HPDE6-E6E7 (cell line): ENCODE results near the gene ANKRD13D.
"Not testable (repeated sequence)": the region's sequence is repeated elsewhere in the genome, so short reads cannot be mapped to it uniquely, and the experiment has no call there.

Experiments used
- DNase-seq: peaks from one replicate; pipeline ENCODE4 v3.0.0; 2011; ENCODE audit warnings: missing footprints; ENCODE audit errors: extremely low spot score

The ANKRD13D gene

GRCh38 chr11:67317205-67317887, 28.2 kb downstream of the ANKRD13D start:
- peak; percentile 94 for DNase-seq

DNA sequence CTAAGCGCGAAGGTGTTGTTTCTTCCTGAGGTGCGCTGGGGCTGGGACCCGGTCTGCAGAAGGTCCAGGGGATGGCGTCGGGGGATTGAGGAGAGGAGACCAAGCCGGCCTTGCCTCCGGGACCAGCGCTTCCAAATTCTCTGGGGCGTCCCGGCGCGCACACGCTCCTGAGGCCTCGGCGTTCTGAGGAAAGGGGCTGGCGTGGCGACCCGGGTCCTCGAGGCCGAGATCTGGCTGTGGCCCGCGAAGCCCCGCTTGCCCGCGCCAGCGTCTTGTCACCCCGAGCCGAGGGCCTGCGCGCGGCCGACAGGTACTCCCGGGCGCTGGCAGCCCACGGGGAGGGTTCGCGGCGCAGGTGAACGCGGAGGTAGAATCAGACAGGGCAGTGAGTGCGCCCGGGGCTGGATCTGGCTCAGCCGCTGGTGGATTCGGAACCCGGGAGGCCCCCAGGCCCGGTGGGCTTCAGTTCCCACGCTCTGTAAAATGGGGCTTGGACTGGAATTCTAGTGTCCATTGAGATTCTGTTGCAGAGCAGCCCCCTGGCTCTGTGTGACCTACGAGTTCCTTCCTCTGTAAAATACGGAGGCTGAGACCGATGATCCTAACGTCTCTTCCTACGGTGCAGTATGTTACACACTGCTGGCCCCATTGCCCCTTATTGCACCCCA, 28.9 kb downstream of the ANKRD13D start:
- no peak for DNase-seq

- DNase-seq: not testable (repeated sequence)
These were observed 29.8 kb downstream of the ANKRD13D start for GRCh38 chr11:67318876-67319275.

GRCh38 chr11:67320011-67320410, 30.9 kb downstream of the ANKRD13D start:
- no peak for DNase-seq

- no peak for DNase-seq
These were observed 31.6 kb downstream of the ANKRD13D start for GRCh38 chr11:67320691-67321090.

DNA sequence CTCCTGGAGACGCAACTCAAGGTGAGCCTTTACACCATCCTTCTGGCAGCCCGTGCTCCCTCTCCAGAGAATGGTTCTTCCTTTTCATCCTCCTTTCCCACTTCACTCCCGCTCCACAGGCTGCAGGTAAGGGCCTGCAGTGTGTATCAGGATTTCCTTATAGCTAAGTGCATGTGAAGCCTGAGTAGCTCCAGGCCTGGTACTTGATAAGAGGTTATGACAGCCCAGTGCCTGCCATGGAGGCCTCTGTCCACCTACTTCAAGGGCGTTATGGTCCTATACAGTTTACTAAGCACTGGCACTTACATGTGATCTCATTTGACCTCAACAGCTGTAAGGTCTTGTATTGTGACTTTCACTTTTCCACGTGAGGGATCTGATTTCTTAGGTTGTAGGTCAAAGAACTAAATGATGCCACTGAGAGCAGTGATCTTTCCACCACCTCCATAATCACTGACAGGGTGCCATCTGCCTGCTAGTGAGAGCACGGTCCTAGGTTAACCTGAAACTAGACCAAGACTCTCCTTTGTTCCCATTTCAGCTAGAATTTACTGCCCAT, 32.3 kb downstream of the ANKRD13D start:
- DNase-seq: no peak

- DNase-seq: no peak
These were observed 32.9 kb downstream of the ANKRD13D start for GRCh38 chr11:67322049-67322448.

GRCh38 chr11:67323526-67323925, 34.4 kb downstream of the ANKRD13D start:
- DNase-seq: no peak

DNA sequence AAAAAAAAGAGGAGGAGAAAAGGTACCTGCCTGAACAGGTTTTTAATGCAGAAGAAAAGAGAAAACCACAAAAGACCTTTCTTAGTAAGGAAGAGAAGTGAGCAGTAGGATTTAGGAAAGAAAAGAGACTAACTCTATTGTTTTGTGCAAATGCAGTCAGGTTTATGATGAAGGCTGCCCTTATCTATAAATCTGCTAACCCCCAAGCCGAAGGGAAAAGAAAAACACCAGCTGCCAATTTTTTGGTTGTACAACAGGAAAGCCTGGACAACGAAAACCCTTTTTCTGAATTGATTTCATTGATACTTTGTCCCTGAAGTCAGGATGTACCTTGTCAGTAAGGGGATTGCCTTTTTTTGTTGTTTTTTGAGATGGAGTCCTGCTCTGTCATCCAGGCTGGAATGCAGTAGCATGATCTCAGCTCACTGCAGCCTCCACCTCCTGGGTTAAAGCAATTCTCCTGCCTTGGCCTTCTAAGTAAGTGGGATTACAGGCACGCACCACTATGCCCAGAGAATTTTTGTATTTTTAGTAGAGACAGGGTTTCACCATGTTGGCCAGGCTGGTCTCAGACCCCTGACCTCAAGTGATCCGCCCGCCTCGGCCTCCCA, 43.1 kb downstream of the ANKRD13D start:
- no peak for DNase-seq

DNA sequence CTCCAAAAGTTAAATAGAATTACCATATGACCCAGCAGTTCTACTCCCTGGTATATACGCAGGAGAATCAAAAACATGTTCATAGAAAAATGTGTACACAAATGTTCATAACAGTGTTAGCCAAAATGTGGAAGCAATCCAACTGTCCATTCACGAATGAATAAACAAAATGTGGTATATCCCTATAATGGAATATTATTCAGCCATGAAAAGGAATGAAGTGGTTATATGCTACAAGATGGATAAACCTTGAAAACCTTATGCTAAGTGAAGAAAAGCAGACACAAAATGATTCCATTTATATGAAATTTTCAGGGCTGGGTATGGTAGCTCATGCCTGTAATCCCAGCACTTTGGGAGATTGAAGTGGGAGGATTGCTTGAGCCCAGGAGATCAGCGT, 48.2 kb downstream of the ANKRD13D start:
- DNase-seq: no peak

- no peak for DNase-seq
These were observed 55.2 kb downstream of the ANKRD13D start for GRCh38 chr11:67344264-67344663.

DNA sequence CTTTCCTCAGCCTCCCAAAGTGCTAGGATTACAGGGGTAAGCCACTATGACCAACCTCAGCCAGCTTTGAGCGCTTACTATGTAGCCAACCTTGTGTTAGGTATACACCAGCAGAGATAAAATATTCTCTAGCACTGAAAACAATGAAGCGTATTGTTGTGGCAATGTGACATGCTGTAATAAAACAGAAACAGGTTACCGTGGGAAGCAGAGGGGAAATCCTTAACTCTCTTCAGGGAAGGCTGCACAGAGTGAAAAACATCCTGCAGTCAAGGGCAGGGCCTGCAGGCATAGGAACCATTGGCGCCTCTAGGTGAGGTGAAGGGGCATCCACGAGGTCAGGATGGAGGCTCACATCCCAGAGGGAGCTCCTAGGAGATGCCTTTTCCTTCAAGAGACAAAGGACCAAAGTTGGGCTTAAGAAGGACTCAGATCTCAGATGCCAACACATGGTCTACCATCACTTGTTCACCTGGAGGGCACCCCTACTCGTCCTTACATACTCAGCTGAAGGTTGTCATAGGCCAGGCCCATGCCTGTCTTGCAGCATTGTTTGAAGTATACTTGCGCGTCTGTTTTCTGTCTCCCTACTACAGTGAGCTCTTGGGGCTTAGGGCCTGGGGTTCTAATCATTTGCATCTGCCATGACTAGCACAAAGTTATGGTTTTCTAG, 56.3 kb downstream of the ANKRD13D start:
- DNase-seq: no peak

- DNase-seq: peak; percentile 83
These were observed 57.1 kb downstream of the ANKRD13D start for GRCh38 chr11:67345920-67346819.

DNA sequence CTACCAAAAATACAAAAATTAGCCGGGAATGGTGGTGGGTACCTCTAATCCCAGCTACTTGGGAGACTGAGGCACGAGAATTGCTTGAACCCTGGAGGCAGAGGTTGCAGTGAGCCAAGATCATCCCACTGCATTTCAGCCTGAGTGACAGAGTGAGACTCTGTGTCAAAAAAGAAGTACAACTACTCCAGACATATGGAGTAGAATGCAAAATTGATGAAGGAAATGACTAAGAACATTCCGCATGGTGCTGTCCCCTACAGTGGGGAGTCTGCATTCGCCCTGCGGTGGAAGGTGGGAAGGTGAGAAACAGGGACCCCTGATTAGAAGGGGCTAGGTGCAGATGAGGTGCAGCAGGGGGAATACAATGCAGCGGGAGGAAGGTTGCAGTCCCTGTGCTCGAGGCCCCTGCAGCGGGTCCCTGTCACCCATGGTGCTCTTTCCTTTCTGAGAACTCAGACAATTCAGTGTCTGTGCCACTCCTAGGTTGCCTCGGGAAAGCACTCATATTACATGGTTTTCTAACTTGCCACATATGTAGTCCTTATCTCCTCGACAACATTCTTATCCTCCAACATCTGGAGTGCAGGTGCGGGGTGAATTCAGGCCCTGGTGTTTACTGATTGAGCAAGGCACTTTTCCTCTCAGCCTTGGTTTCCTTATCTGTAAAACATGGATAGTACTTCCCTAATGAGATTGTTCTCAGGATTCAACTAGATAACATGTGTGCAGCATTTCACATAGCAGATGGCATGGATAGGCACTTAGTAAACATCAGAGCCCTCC, 59.1 kb downstream of the ANKRD13D start:
- DNase-seq: no peak

GRCh38 chr11:67349036-67349435, 59.9 kb downstream of the ANKRD13D start:
- no peak for DNase-seq

DNA sequence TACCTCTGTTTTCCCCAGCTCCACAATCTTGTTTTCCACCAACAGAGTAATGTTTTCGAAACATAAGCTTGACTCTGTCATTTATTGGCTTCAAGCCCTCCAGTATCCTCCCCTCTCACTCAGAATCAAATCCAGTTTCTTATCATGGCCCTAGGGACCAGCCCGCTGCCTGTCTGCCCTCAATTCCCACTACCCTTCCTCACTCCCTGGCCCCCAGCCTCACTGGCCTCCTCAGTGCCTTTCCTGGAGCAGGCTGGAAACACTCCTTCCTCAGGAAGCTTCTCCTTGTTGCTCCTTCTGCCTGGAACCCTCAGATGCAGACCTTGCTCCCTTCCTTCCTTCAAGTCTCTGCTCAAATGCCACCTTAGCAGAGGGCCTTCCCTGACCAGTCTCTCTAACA, 60.4 kb downstream of the ANKRD13D start:
- DNase-seq: no peak

DNA sequence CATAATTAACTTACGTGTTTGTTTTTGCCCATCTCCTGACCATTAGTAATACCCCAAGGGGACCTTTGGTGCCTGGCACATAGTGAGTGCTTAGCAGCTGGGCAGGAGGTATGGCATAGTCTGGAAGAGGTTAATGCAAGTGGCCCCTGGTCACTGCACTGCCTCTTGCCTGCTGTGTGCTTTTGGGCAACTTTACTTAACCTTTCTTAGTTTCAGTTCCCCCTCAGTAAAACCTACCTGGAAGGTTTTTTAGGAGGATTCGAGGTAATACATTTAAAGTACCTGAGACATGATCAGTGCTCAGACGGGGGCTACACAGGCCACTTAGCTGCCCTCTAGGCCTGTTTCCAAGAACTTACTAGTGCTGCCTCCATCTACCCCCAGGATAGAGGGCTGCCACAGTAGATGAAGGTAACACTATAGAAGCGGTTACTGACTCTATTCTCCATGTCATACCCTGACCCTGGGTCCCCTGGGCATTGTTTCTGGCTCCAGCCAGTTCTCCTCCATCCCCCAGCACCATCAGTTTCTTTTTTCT, 60.9 kb downstream of the ANKRD13D start:
- no peak for DNase-seq

- DNase-seq: peak; percentile 87
These were observed 62.3 kb downstream of the ANKRD13D start for GRCh38 chr11:67351275-67352005.
